Chondrocyte (in vitro differentiated cells): Measurements from ENCODE around the gene HSH2D. TPM values are rescaled to one million over a fixed set of nuclear protein-coding genes. Genes with fewer than 3 reads are reported as not detected.

Source experiments
- DNase-seq: peaks from one replicate; pipeline ENCODE4 v3.0.0; 2021; ENCODE audit warnings: mixed read lengths, low spot score
- H3K27ac Mint-ChIP-seq: one replicate; pipeline ENCODE4 v1.8.0; 2021; ENCODE audit warnings: mild to moderate bottlenecking, moderate library complexity, mixed read lengths; ENCODE audit not compliant: unreplicated experiment
- H3K27me3 Mint-ChIP-seq: 2 replicates; pipeline ENCODE4 v1.8.0; 2021; ENCODE audit warnings: low read depth, mixed read lengths
- H3K36me3 Mint-ChIP-seq: 2 replicates; pipeline ENCODE4 v1.8.0; 2021; ENCODE audit warnings: low read depth, mixed read lengths
- H3K4me1 Mint-ChIP-seq: 2 replicates; pipeline ENCODE4 v1.8.0; 2021; ENCODE audit warnings: low read depth, mild to moderate bottlenecking, mixed read lengths
- H3K4me3 Mint-ChIP-seq: one replicate; pipeline ENCODE4 v1.8.0; 2021; ENCODE audit warnings: mild to moderate bottlenecking, moderate library complexity, mixed read lengths; ENCODE audit not compliant: unreplicated experiment
- H3K9me3 Mint-ChIP-seq: 2 replicates; pipeline ENCODE4 v1.8.0; 2021; ENCODE audit warnings: low read depth, mixed read lengths
- total RNA-seq: library from RNA; stranded (reverse); gene quantifications from 3 replicates; pipeline ENCODE4 v1.2.1, GENCODE V29; 2021
- TF ChIP-seq, protein P1 (sequence below): fragments of 200-600 bp; sonication (generic); IDR thresholded peaks from 2 replicates; pipeline ENCODE4 v1.5.0; 2021; ENCODE audit warnings: antibody characterized with exemption, mild to moderate bottlenecking, moderate library complexity

HSH2D gene
- total RNA-seq, 1 donor from 2014 or later = not detected

DNA sequence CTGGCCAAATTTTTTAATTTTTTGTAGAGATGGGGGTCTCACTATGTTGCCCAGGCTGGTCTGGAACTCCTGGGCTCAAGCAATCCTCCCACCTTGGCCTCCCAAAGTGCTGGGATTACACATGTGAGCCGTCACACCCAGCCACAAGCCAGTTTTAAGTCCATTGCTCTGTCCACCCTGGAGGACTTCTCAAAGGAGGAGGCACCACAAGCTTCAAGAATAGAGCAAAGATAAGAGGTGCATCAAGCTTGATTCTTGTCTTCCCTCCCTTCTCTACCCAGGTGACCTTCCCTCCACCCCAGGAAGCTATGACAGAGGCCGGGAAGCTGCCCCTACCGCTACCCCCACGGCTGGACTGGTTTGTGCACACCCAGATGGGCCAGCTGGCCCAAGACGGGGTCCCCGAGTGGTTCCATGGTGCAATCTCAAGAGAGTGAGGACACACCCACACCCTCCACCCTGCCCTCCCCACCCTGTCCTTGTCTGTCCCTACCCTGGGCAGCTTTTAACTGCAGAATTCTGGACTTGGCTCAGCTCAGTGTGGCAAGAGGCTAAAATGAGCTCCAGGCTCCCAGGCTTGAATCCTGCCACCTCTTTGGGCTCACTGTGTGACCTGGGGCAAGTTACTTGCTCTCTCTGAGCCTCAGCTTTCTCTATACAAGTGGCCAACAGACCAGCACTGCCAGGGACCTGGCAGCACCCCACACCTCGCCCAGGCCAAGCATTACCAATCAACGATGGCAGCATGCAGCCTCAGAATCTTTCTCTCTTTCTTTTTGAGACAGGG is 5.2 kb downstream of the HSH2D start:
- Mint-ChIP-seq H3K4me1 (no peaks in the 10 kb centered on the region), H3K4me3 (no peak overlapping the region), H3K36me3 (no peaks in the 10 kb centered on the region), H3K9me3 (no peaks in the 10 kb centered on the region), H3K27ac (no peak overlapping the region), H3K27me3 (peaks cover 5% of the 10 kb centered on the region)
- TF ChIP-seq, protein P1, sequence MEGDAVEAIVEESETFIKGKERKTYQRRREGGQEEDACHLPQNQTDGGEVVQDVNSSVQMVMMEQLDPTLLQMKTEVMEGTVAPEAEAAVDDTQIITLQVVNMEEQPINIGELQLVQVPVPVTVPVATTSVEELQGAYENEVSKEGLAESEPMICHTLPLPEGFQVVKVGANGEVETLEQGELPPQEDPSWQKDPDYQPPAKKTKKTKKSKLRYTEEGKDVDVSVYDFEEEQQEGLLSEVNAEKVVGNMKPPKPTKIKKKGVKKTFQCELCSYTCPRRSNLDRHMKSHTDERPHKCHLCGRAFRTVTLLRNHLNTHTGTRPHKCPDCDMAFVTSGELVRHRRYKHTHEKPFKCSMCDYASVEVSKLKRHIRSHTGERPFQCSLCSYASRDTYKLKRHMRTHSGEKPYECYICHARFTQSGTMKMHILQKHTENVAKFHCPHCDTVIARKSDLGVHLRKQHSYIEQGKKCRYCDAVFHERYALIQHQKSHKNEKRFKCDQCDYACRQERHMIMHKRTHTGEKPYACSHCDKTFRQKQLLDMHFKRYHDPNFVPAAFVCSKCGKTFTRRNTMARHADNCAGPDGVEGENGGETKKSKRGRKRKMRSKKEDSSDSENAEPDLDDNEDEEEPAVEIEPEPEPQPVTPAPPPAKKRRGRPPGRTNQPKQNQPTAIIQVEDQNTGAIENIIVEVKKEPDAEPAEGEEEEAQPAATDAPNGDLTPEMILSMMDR = no peak
- no peak for DNase-seq

DNA sequence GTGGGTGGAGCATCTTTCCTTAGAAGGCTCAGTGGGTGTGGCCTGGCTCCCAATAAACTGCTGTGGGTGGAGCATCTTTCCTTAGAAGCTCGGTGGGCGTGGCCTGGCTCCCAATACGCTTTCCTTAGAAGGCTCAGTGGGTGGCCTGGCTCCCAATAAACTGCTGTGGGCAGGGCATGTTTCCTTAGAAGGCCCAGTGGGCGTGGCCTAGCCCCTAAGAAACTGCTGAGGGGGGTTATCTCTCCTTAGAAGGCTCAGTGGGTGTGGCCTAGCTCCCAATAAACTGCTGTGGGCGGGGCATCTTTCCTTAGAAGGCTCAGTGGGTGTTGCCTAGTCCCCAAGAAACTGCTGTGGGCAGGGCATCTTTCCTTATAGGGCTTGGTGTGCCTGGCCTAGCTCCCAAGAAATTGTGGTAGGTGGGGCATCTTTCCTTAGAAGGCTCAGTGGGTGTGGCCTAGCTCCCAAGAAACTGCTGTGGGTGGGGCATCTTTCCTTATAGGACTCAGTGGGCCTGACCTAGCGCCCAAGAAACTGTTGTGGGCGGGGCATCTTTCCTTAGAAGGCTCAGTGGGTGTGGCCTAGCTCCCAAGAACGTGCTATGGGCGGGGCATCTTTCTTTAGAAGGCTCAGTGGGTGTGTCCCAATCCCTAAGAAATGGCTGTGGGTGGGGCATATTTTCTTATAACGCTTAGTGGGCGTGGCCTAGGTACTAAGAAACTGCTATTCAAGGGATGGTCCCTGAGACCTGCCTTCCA is 10.3 kb downstream of the HSH2D start:
- DNase-seq = no peak
- H3K36me3 Mint-ChIP-seq = no peaks in the 10 kb centered on the region
- H3K27me3 Mint-ChIP-seq = peaks cover 7% of the 10 kb centered on the region
- H3K27ac Mint-ChIP-seq = no peak overlapping the region
- TF ChIP-seq, protein P1 = no peak
- no peaks in the 10 kb centered on the region for H3K9me3 Mint-ChIP-seq
- no peaks in the 10 kb centered on the region for H3K4me1 Mint-ChIP-seq
- H3K4me3 Mint-ChIP-seq = no peak overlapping the region

DNA sequence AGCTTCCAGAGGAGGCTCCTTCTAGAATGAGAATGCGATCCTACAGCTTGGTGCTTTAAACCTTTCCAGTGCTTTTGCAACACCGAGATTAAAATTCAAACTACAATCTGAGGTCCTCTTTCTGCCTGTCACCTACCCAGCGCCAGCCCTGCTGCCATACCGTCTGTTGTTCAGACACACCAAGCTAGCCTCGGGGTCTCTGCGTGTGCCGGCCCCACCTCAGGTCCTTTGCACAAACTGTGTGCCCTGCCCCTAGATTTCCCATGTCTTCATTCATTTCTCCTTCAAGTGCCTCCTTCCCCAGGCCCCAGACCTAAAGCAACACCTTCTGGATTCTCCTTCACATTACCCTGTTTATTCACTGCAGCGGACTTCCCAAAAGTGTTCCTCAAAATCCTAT is 11.1 kb downstream of the HSH2D start:
- Mint-ChIP-seq H3K36me3 (no peaks in the 10 kb centered on the region), H3K4me1 (no peaks in the 10 kb centered on the region), H3K27ac (no peak overlapping the region), H3K9me3 (no peaks in the 10 kb centered on the region), H3K4me3 (no peak overlapping the region), H3K27me3 (peaks cover 7% of the 10 kb centered on the region)
- TF ChIP-seq, protein P1 = no peak
- DNase-seq = no peak

DNA sequence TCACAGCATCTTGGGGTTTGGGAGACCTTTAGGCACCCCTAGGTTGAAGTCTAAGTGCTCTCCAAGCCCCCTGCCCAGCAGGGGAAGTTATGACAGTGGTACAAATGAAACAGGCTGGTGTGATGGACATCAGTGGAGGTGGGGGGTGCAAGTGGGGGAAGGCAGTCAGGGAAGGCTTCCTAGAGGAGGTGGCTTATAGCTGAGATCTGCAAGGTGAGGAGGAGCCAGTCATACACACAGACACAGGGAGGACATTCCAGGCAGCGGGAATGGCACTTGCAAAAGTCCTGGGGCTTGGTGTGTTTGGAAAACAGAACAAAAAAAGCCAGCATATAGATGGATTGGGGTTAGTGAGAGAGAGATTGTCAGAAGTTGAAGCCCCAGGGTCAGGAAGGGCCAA is 11.6 kb downstream of the HSH2D start:
- no peaks in the 10 kb centered on the region for H3K4me1 Mint-ChIP-seq
- TF ChIP-seq, protein P1 = no peak

DNA sequence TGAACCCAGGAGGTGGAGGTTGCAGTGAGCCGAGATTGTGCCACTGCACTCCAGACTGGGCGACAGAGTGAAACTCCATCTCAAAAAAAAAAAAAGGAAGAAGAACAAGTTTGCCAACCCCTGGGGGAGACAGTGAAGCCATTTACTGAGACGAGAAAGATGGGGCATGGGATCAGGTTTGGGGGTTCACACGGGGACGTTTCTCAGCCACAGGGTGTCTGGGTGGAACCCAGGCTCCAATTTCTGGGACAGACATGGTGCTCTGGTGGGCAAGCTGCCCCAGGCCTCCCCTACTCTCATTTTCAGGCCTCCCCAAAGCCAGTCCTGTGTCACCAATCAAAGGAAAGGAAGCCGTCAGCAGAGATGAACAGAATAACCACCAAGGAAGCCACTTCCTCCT is 13.4 kb downstream of the HSH2D start:
- H3K27me3 Mint-ChIP-seq = peaks cover 7% of the 10 kb centered on the region
- no peaks in the 10 kb centered on the region for H3K9me3 Mint-ChIP-seq
- peaks cover 12% of the 10 kb centered on the region for H3K4me1 Mint-ChIP-seq
- no peak overlapping the region for H3K27ac Mint-ChIP-seq
- H3K4me3 Mint-ChIP-seq = no peak overlapping the region
- TF ChIP-seq, protein P1 = no peak
- DNase-seq = no peak
- H3K36me3 Mint-ChIP-seq = no peaks in the 10 kb centered on the region

More for the DNA sequence above, 11.6 kb downstream of the HSH2D start:
- Mint-ChIP-seq H3K27me3 (peaks cover 7% of the 10 kb centered on the region), H3K27ac (no peak overlapping the region), H3K9me3 (no peaks in the 10 kb centered on the region), H3K36me3 (no peaks in the 10 kb centered on the region), H3K4me3 (no peak overlapping the region)
- no peak for DNase-seq
